Lower leg skin (tissue), 4 donors: ENCODE data around the gene NFIX. TPM values are rescaled to one million over a fixed set of nuclear protein-coding genes. Genes with fewer than 3 reads are reported as not detected.
A peak's percentile ranks its signal among the peaks of the same experiment; 100 is the strongest.

Source experiments
- DNase-seq, 2 donors: peaks; one replicate each; pipeline ENCODE4 v3.0.0-alpha.2; 2019; ENCODE audit warnings: low spot score in 2 of 2
- H3K4me3 ChIP-seq: fragments of 200-600 bp; sonication (generic); 2 replicates; pipeline ENCODE4 v1.5.1; 2017; ENCODE audit warnings: mild to moderate bottlenecking, low read depth; ENCODE audit not compliant: poor library complexity, severe bottlenecking
- POLR2A ChIP-seq, 2 donors: fragments of 450-650 bp; IDR thresholded peaks; one replicate each; pipeline ENCODE4 v1.6.1; 2016 to 2017; ENCODE audit warnings: antibody characterized with exemption in 2 of 2, mild to moderate bottlenecking in 1 of 2, moderate library complexity in 1 of 2
- WGBS, 2 donors: methylation state at CpG; one replicate each; pipeline ENCODE4 v1.1.5; 2018; 5-methylcytosine and 5-hydroxymethylcytosine counted together
- intact Hi-C: fragments of 100-400 bp; cut with DNase I; formaldehyde crosslinking; loops from one replicate; pipeline ENCODE4 v1.15.0; 2023; ENCODE audit warnings: low total_unique reads
- total RNA-seq, 4 donors: library from RNA; depleted of rRNA; stranded (reverse); fragments of >200 nt; gene quantifications; one replicate each; pipeline ENCODE4 v1.1.0, GENCODE V29; 2016
- TF ChIP-seq, protein P1 (sequence below), 3 donors: fragments of 450-650 bp; IDR thresholded peaks; one replicate each; pipeline ENCODE4 v1.5.1; 2016; ENCODE audit warnings: antibody characterized with exemption in 3 of 3, mild to moderate bottlenecking in 3 of 3, moderate library complexity in 2 of 3

NFIX gene
- total RNA-seq, 4 donors from 2014 or later: 119 to 177 (median 136) TPM

DNA sequence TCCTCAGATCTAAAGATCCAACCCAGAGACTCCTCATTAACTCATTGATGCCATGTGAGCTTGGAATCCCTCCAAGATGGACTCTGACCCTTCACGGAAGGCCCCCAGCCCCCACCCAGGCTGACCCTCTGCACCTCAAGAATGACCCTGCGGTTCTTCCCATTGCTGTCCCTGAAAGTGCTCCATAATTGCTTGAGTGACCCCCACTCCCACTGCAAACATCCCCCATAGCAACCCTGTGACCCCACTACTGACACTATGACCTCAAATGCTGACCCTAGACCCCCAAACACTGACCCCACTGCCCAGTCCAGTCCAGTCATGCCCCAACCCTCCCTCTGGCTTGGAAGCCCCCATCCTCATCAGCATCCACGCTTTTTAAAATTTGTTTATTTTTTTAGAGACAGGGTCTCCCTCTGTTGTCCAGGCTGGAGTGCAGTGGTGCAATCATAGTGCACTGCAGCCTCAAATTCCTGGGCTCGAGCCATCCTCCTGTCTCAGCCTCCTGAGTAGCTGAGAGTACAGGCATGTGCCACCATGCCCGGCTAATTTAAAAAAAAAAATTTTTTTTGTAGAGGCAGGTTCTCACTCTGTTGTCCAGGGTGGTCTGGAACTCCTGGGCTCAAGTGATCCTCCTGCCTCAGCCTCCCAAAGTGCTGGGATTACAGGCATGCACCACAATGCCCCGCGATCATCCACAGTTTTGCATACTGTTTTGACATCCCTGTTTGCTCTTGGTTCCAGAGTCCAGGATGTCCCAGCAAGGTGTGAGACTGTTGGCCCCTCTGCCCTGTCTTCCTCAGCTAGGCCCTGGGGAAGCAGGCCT, 106.5 kb downstream of the NFIX start:
- peak overlapping the region; percentile 23 for H3K4me3 ChIP-seq
- intact Hi-C loops: no loop called here
- peak in 1 of 2 donors; percentile 80 for DNase-seq
- WGBS, 2 donors: 63 to 71% methylated on average over 7 of the region's 7 CpGs
- TF ChIP-seq, protein P1, sequence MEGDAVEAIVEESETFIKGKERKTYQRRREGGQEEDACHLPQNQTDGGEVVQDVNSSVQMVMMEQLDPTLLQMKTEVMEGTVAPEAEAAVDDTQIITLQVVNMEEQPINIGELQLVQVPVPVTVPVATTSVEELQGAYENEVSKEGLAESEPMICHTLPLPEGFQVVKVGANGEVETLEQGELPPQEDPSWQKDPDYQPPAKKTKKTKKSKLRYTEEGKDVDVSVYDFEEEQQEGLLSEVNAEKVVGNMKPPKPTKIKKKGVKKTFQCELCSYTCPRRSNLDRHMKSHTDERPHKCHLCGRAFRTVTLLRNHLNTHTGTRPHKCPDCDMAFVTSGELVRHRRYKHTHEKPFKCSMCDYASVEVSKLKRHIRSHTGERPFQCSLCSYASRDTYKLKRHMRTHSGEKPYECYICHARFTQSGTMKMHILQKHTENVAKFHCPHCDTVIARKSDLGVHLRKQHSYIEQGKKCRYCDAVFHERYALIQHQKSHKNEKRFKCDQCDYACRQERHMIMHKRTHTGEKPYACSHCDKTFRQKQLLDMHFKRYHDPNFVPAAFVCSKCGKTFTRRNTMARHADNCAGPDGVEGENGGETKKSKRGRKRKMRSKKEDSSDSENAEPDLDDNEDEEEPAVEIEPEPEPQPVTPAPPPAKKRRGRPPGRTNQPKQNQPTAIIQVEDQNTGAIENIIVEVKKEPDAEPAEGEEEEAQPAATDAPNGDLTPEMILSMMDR (IDR thresholded peaks at IDR 0.05): no peak
- no peak for TF ChIP-seq POLR2A (IDR thresholded peaks at IDR 0.05)

DNA sequence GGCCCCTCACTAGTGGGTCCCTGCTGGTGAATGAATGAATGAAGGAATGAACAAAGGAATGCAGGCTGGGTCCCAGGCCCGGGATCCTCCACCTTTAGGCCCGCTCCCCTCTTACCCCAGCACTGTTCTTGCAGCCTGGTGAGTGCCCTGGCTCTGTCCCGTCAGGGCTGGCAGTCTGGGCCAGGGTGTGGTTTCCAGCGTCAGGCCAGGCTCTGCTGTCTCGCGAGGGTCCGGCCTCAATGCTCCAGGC, 107.1 kb downstream of the NFIX start:
- DNase-seq: no peak
- intact Hi-C loops: no loop called here
- no peak for TF ChIP-seq POLR2A (IDR thresholded peaks at IDR 0.05)
- TF ChIP-seq, protein P1 (IDR thresholded peaks at IDR 0.05): no peak
- WGBS, 2 donors: 7 to 32% methylated on average over 2 to 7 of the region's 7 CpGs
- H3K4me3 ChIP-seq: peak overlapping the region; percentile 23

DNA sequence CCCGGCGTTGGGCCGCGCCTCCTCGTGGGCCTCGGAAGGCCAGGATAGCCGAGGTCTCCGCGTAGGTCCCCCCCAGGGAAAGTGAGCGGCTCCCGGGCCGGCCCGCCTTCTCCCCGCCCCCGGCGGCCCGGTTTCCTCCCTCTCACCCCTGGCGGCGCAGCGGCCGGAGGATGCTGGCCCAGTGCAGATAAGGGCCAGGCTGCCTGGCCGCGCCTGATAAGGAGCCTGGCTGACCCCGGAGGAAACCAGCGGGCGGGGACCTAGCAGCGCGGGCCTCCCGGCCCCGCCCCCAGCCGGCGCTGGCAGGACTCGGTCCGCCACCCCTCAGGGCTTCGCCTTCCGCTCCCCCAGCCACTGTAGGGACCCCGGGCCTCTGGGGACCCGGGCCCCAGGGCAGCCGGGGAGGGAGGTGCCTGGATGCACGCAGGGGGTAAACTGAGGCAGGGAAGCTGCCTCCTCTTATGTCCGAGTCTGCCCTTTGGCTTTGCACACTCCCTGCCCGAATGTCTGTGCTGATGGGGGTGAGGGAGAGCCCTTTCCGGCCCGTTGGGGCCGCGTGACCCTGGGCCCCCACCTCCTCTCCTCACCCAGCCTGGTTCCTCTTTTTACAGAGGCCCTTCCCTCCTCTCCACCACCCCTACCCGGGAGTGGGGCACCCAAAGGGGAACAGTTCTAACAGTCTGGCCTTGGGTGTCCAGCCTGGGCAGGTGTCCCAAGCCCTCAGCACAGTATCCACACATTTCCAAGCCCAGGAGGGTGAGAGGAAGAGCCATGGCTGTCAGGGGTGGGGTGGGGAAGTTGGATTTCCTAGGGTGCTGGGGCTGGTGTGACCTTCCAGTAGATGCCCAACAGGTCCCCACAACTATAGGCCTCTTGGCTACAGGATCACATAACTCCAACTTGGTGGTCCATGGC, 107.6 kb downstream of the NFIX start, which contains the start of gene LYL1:
LYL1 (minus strand) TSS at position 193 of the 915 bp plus-strand sequence. CDS start 1,687 bp downstream, outside the sequence.
- 3 to 8% methylated on average over 12 to 19 of the region's 47 CpGs for WGBS, 2 donors
- peak within 1 kb of the TSS; percentile 23 for H3K4me3 ChIP-seq
- intact Hi-C loops: no loop called here
- TF ChIP-seq, protein P1 (IDR thresholded peaks at IDR 0.05): no peak
- DNase-seq: peak in 1 of 2 donors; percentile 96

DNA sequence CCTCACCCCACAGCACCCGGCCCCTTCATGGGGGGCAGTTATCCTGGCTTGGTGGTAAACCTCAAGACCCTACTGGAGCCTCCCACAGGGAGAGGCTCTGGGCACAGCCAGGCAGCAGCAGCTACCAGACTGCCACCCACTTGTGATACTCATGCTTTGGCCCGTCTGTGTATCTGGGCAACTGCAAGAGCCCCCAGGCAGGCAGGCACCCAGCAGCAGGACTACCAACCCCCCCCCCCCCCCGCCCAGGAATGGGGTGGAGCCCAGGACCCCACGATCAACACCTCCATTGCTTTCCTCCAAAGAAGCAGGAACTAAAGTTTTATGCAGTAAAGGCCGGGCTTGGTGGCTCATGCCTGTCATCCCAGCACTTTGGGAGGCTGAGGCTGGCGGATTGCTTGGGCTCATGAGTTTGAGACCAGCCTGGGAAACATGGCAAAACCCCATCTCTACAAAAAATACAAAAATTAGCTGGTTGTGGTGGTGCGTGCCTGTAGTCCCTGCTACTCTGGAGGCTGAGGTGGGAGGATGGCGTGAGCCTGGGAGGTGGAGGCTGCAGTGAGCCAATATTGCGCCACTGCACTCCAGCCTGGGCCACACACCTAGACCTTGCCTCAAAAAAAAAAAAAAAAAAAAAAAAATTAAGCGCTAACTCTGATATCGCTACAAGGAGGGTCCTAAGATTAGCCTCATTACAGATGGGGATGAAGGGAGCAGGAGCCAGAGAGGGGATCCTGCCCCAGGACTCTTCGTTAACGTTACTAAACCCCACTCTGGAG, 108.5 kb downstream of the NFIX start:
- no peak for TF ChIP-seq POLR2A (IDR thresholded peaks at IDR 0.05)
- TF ChIP-seq, protein P1 (IDR thresholded peaks at IDR 0.05): no peak
- WGBS, 2 donors: 71% methylated on average over 12 to 13 of the region's 13 CpGs
- intact Hi-C loops: no loop called here
- peak in 1 of 2 donors; percentile 82 for DNase-seq
- no peak overlapping the region for H3K4me3 ChIP-seq

DNA sequence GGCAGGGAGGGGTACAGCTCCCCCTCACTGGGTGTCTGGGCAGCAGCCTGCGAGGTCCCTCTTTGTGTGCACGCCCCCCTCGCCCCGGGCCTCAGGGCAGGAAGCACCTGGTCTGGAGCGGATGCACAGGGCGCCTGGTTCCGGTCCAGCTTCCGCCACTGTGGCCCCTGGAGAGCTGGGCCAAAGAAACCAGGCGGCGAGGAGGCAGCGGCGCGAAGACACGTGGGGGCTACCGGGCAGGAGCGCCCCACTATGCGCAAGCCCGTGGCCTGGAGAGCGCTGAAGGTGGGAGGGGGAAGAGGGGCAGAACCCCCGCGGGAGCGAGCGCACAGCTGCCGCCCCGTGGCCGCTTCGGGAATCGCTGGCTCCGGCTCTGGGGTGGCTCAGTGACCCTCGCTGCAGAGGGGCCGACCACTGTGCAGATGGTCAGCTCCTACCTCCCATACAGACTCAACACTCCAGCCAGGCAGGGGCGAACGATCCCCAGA, 109.1 kb downstream of the NFIX start:
- no peak for TF ChIP-seq POLR2A (IDR thresholded peaks at IDR 0.05)
- TF ChIP-seq, protein P1 (IDR thresholded peaks at IDR 0.05): no peak
- intact Hi-C loops: no loop called here
- H3K4me3 ChIP-seq: no peak overlapping the region
- WGBS, 2 donors: 33 to 65% methylated on average over 20 to 25 of the region's 33 CpGs
- DNase-seq: peak in 1 of 2 donors; percentile 93
